ENCODE results near the gene PNMT. TPM values are rescaled to one million over a fixed set of nuclear protein-coding genes. Genes with fewer than 3 reads are reported as not detected.

The PNMT gene
- total and polyA plus RNA-seq, 2 donors (not counting 1 experiment from before 2014, with no cell fraction given): not detected

DNA sequence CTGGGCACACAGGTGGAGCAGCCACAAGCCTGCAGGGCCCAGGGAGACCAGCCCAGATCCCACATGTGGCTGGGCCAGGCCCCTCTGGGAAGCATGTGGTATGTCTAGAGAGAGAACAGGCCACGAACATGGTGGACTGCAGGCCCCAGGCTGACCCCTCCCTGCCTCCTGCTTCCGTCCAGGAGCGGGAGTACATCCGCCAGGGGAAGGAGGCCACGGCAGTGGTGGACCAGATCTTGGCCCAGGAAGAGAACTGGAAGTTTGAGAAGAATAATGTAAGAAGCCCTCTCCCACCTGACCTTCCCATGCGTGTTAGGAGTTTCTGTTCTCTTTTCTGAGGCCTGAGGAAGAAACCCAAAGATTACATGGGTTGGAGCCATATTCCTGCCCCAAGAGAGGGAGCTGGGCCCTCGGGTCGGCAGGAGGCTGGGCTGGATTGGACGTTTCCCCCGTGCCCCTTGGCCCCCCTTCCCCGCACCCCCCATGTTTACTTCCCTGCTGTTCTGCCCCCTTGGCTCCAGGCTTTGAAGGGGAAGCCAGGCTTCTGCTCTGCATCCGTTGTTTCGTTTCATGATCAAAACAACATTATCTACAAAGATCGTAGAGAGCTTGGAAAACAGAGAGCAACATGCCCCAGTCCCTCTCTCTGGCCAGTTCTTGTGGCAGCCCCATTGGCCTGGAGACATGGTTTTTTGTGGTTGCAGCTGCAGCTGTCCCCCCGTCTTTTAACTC lies 8.8 kb upstream of the PNMT start:
- TF ChIP-seq EZH2 (IDR thresholded peaks at IDR 0.05; ENCODE audit: low read length, missing control alignments): no peak
- TF ChIP-seq, protein P1, sequence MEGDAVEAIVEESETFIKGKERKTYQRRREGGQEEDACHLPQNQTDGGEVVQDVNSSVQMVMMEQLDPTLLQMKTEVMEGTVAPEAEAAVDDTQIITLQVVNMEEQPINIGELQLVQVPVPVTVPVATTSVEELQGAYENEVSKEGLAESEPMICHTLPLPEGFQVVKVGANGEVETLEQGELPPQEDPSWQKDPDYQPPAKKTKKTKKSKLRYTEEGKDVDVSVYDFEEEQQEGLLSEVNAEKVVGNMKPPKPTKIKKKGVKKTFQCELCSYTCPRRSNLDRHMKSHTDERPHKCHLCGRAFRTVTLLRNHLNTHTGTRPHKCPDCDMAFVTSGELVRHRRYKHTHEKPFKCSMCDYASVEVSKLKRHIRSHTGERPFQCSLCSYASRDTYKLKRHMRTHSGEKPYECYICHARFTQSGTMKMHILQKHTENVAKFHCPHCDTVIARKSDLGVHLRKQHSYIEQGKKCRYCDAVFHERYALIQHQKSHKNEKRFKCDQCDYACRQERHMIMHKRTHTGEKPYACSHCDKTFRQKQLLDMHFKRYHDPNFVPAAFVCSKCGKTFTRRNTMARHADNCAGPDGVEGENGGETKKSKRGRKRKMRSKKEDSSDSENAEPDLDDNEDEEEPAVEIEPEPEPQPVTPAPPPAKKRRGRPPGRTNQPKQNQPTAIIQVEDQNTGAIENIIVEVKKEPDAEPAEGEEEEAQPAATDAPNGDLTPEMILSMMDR (conservative IDR thresholded peaks at IDR 0.05 in 1 of 2, IDR thresholded peaks at IDR 0.05 in 1 of 2; ENCODE audit: low read depth in 1 of 2, low read length in 2 of 2): no peak
- Histone ChIP-seq H3K27me3 (ENCODE audit: control insufficient read depth, insufficient read depth, low read length) (no peaks in the 10 kb centered on the region), H3K4me1 (ENCODE audit: control insufficient read depth, extremely low read depth, insufficient read depth, low read length) (no peaks in the 10 kb centered on the region), H3K27ac (ENCODE audit: insufficient read depth, low read length) (no peak overlapping the region), H3K4me2 (ENCODE audit: extremely low read depth, insufficient read depth, low read length) (no peak overlapping the region), H3K9me3 (ENCODE audit: control insufficient read depth, insufficient read depth, low read depth, low read length) (no peaks in the 10 kb centered on the region), H3K79me2 (ENCODE audit: control insufficient read depth, insufficient read depth, low read length) (no peaks in the 10 kb centered on the region), H3K4me3 (replicated peaks in 1 of 4; ENCODE audit: control extremely low read depth in 1 of 4, insufficient read depth in 1 of 4, low read depth in 3 of 4, low read length in 4 of 4) (no peak overlapping the region), H2AFZ (ENCODE audit: low read length) (no peak overlapping the region), H4K20me1 (ENCODE audit: control insufficient read depth, extremely low read depth, insufficient read depth, low read length) (no peaks in the 10 kb centered on the region), H3K9ac (ENCODE audit: insufficient read depth, low read length) (no peak overlapping the region), H3K36me3 (ENCODE audit: control insufficient read depth, insufficient read depth, low read length) (peaks cover 10% of the 10 kb centered on the region)
- no peak for DNase-seq (ENCODE audit: low read depth in 2 of 2)

DNA sequence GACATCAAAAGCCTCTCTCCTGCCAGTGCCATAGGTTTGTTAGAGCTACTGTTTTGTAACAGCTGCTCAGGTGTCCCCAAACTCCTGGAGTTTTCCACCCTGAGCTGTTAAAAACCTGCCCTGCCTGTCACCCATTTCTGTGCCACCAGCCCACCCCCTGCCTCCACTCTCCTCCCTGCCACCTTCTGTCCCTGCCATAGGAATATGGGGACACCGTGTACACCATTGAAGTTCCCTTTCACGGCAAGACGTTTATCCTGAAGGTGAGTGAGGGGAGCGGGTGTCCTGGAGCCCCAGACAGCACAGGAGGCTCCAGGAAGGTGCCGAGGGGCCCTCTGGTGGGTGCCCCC lies 8.3 kb upstream of the PNMT start:
- H3K27ac ChIP-seq (ENCODE audit: insufficient read depth, low read length): no peak overlapping the region
- H3K4me2 ChIP-seq (ENCODE audit: extremely low read depth, insufficient read depth, low read length): no peak overlapping the region
- no peak overlapping the region for H3K4me3 ChIP-seq (replicated peaks in 1 of 4; ENCODE audit: control extremely low read depth in 1 of 4, insufficient read depth in 1 of 4, low read depth in 3 of 4, low read length in 4 of 4)
- H3K36me3 ChIP-seq (ENCODE audit: control insufficient read depth, insufficient read depth, low read length): peaks cover 10% of the 10 kb centered on the region
- no peaks in the 10 kb centered on the region for H4K20me1 ChIP-seq (ENCODE audit: control insufficient read depth, extremely low read depth, insufficient read depth, low read length)
- H3K27me3 ChIP-seq (ENCODE audit: control insufficient read depth, insufficient read depth, low read length): no peaks in the 10 kb centered on the region
- no peaks in the 10 kb centered on the region for H3K4me1 ChIP-seq (ENCODE audit: control insufficient read depth, extremely low read depth, insufficient read depth, low read length)
- H3K9ac ChIP-seq (ENCODE audit: insufficient read depth, low read length): no peak overlapping the region
- no peaks in the 10 kb centered on the region for H3K79me2 ChIP-seq (ENCODE audit: control insufficient read depth, insufficient read depth, low read length)
- no peak overlapping the region for H2AFZ ChIP-seq (ENCODE audit: low read length)
- no peaks in the 10 kb centered on the region for H3K9me3 ChIP-seq (ENCODE audit: control insufficient read depth, insufficient read depth, low read depth, low read length)
- TF ChIP-seq, protein P1 (conservative IDR thresholded peaks at IDR 0.05 in 1 of 2, IDR thresholded peaks at IDR 0.05 in 1 of 2; ENCODE audit: low read depth in 1 of 2, low read length in 2 of 2): no peak
- no peak for TF ChIP-seq EZH2 (IDR thresholded peaks at IDR 0.05; ENCODE audit: low read length, missing control alignments)
- DNase-seq (ENCODE audit: low read depth in 2 of 2): no peak

DNA sequence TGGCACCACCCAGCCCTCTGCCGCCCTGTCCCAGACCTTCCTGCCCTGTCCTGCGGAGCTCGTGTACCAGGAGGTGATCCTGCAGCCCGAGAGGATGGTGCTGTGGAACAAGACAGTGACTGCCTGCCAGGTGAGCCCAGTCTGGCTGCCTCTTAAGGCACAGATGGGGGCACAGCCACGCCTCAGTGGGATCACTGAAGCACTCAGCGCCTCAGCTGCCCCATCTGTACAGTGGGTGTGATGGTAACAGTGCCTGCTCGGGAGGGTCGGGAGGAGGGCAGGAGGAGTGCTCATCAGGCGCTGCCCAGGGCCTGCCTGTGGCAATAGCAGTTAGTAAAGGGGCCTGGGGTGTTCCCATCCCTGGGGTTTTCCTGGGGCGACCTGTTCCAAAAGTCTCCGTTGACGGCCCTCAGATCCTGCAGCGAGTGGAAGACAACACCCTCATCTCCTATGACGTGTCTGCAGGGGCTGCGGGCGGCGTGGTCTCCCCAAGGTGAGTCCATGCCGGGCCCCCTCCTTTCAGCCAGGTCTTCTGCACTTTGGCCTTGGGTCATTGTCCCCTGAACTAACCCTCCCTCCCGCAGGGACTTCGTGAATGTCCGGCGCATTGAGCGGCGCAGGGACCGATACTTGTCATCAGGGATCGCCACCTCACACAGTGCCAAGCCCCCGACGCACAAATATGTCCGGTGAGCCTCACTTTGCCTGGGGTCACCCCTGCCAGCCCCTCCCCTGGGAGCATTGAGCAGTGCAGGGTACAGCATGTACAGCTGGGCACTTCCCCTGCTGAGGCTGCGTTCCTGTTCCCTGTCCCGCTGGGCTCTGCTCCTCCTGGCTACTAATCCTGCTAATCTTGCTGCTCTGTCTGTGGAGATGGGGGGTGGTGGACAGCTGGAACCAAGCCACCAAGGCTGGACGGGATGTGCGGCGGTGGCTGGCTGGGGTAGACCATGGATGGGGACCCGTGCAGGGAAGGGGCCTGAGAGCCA lies 7.6 kb upstream of the PNMT start:
- H3K9me3 ChIP-seq (ENCODE audit: control insufficient read depth, insufficient read depth, low read depth, low read length): no peaks in the 10 kb centered on the region
- no peaks in the 10 kb centered on the region for H3K4me1 ChIP-seq (ENCODE audit: control insufficient read depth, extremely low read depth, insufficient read depth, low read length)

More for the DNA sequence above, 7.6 kb upstream of the PNMT start:
- Histone ChIP-seq H4K20me1 (ENCODE audit: control insufficient read depth, extremely low read depth, insufficient read depth, low read length) (no peaks in the 10 kb centered on the region), H3K27me3 (ENCODE audit: control insufficient read depth, insufficient read depth, low read length) (no peaks in the 10 kb centered on the region), H3K4me2 (ENCODE audit: extremely low read depth, insufficient read depth, low read length) (no peak overlapping the region), H3K4me3 (replicated peaks in 1 of 4; ENCODE audit: control extremely low read depth in 1 of 4, insufficient read depth in 1 of 4, low read depth in 3 of 4, low read length in 4 of 4) (no peak overlapping the region), H3K27ac (ENCODE audit: insufficient read depth, low read length) (no peak overlapping the region), H3K9ac (ENCODE audit: insufficient read depth, low read length) (no peak overlapping the region), H3K79me2 (ENCODE audit: control insufficient read depth, insufficient read depth, low read length) (no peaks in the 10 kb centered on the region), H2AFZ (ENCODE audit: low read length) (no peak overlapping the region), H3K36me3 (ENCODE audit: control insufficient read depth, insufficient read depth, low read length) (peaks cover 10% of the 10 kb centered on the region)
- no peak for DNase-seq (ENCODE audit: low read depth in 2 of 2)
- TF ChIP-seq EZH2 (IDR thresholded peaks at IDR 0.05; ENCODE audit: low read length, missing control alignments): no peak
- TF ChIP-seq, protein P1 (conservative IDR thresholded peaks at IDR 0.05 in 1 of 2, IDR thresholded peaks at IDR 0.05 in 1 of 2; ENCODE audit: low read depth in 1 of 2, low read length in 2 of 2): no peak
